Breast epithelium (tissue), 4 donors: ENCODE results near the gene GPC5. TPM values are rescaled to one million over a fixed set of nuclear protein-coding genes. Genes with fewer than 3 reads are reported as not detected.
"Not testable (repeated sequence)": the region's sequence is repeated elsewhere in the genome, so short reads cannot be mapped to it uniquely, and the experiment has no call there.

ENCODE experiments used
- DNase-seq, 2 donors: peaks; one replicate each; pipeline ENCODE4 v3.0.0-alpha.2; 2019; ENCODE audit warnings: low spot score in 2 of 2
- H3K27ac ChIP-seq, 2 donors: fragments of 200-600 bp; sonication (generic) in 1 of 2; one replicate each; pipeline ENCODE4 v1.5.1; 2016 to 2019; ENCODE audit warnings: mild to moderate bottlenecking in 1 of 2
- H3K27me3 ChIP-seq, 2 donors: fragments of 200-600 bp; sonication (generic) in 1 of 2; one replicate each; pipeline versions ENCODE4 v1.5.1 to v1.6.0; 2017 to 2019; ENCODE audit warnings: control low read depth in 1 of 2, mild to moderate bottlenecking in 1 of 2
- H3K36me3 ChIP-seq: fragments of 200-600 bp; one replicate; pipeline ENCODE4 v1.5.1; 2019
- H3K4me1 ChIP-seq, 2 donors: fragments of 200-600 bp; sonication (generic); one replicate each; pipeline ENCODE4 v1.5.1; 2016 to 2019; ENCODE audit warnings: control low read depth in 1 of 2
- H3K4me3 ChIP-seq, 3 donors: fragments of 200-600 bp; sonication (generic); 1 replicate in 2 of 3; 2 replicates in 1 of 3; pipeline ENCODE4 v1.5.1; 2016 to 2019; ENCODE audit warnings: mild to moderate bottlenecking in 3 of 3, moderate library complexity in 2 of 3
- H3K9me3 ChIP-seq, 2 donors: fragments of 200-600 bp; sonication (generic) in 1 of 2; one replicate each; pipeline ENCODE4 v1.5.1; 2016 to 2019; ENCODE audit warnings: control low read depth in 1 of 2
- POLR2A ChIP-seq: fragments of 450-650 bp; IDR thresholded peaks from one replicate; pipeline ENCODE4 v1.6.1; 2016; ENCODE audit warnings: antibody characterized with exemption, mild to moderate bottlenecking, moderate library complexity
- POLR2AphosphoS5 ChIP-seq, 3 donors: sonication (generic); formaldehyde crosslinking; IDR thresholded peaks; one replicate each; pipeline ENCODE4 v1.6.1; 2017; ENCODE audit warnings: antibody characterized with exemption in 3 of 3
- intact Hi-C: fragments of 100-400 bp; cut with DNase I; formaldehyde crosslinking; loops from one replicate; pipeline ENCODE4 v1.15.1; 2023; ENCODE audit warnings: low total_unique reads
- total RNA-seq, 3 donors: library from RNA; depleted of rRNA; stranded (reverse); fragments of >200 nt; gene quantifications; one replicate each; pipeline ENCODE4 v1.1.0, GENCODE V29; 2016
- TF ChIP-seq, protein P1 (sequence below), 3 donors: fragments of 450-650 bp; IDR thresholded peaks; one replicate each; pipeline ENCODE4 v1.5.1; 2016 to 2017; ENCODE audit warnings: antibody characterized with exemption in 3 of 3, mild to moderate bottlenecking in 3 of 3, moderate library complexity in 3 of 3

GPC5 gene
- total RNA-seq, 3 donors from 2014 or later: 0.88 to 0.98 TPM; not detected in 1

DNA sequence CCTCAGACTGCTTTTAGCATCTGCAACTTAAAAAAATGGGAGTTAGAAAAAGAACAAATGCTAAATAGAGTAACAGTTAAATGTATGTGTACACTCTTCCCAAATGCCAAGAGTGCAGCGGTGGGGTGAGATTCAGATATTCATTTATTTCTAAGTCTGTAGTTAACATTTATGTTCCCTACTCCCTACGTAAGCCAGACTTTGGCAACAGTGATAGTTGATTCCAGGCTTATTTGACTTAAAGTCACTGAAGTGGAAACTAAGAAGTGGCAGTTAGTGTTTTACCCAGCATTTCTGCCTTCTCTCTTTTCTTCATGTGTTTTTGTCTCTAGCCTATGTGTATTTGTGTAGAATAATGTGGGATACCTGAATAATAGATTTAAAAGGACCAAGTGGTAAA lies 46.4 kb upstream of the GPC5 start:
- Histone ChIP-seq H3K36me3 (no peaks in the 10 kb centered on the region), H3K27ac (no peak overlapping the region), H3K9me3 (no peaks in the 10 kb centered on the region), H3K4me3 (no peak overlapping the region), H3K27me3 (no peaks in the 10 kb centered on the region), H3K4me1 (peaks cover 0 to 6% of the 10 kb centered on the region in 2 donors)
- DNase-seq: no peak
- TF ChIP-seq POLR2A (no peak), POLR2AphosphoS5 (IDR thresholded peaks at IDR 0.05) (no peak)
- TF ChIP-seq, protein P1, sequence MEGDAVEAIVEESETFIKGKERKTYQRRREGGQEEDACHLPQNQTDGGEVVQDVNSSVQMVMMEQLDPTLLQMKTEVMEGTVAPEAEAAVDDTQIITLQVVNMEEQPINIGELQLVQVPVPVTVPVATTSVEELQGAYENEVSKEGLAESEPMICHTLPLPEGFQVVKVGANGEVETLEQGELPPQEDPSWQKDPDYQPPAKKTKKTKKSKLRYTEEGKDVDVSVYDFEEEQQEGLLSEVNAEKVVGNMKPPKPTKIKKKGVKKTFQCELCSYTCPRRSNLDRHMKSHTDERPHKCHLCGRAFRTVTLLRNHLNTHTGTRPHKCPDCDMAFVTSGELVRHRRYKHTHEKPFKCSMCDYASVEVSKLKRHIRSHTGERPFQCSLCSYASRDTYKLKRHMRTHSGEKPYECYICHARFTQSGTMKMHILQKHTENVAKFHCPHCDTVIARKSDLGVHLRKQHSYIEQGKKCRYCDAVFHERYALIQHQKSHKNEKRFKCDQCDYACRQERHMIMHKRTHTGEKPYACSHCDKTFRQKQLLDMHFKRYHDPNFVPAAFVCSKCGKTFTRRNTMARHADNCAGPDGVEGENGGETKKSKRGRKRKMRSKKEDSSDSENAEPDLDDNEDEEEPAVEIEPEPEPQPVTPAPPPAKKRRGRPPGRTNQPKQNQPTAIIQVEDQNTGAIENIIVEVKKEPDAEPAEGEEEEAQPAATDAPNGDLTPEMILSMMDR (IDR thresholded peaks at IDR 0.05): no peak
- intact Hi-C loops: no loop called here

- H3K27ac ChIP-seq, H3K27me3 ChIP-seq, DNase-seq, intact Hi-C loops, H3K4me3 ChIP-seq, H3K36me3 ChIP-seq, H3K4me1 ChIP-seq, H3K9me3 ChIP-seq: not testable (repeated sequence)
Observed at GRCh38 chr13:91352891-91353290, 45.5 kb upstream of the GPC5 start.

- peaks cover 0 to 6% of the 10 kb centered on the region in 2 donors for H3K4me1 ChIP-seq
- no peak overlapping the region for H3K27ac ChIP-seq
- no peaks in the 10 kb centered on the region for H3K9me3 ChIP-seq
- H3K4me3 ChIP-seq: no peak overlapping the region
- H3K36me3 ChIP-seq: no peaks in the 10 kb centered on the region
- no peaks in the 10 kb centered on the region for H3K27me3 ChIP-seq
- TF ChIP-seq POLR2AphosphoS5 (IDR thresholded peaks at IDR 0.05) (no peak), POLR2A (no peak)
- TF ChIP-seq, protein P1 (IDR thresholded peaks at IDR 0.05): no peak
- intact Hi-C loops: no loop called here
- DNase-seq: no peak
Observed at GRCh38 chr13:91353494-91353893, 44.9 kb upstream of the GPC5 start.

DNA sequence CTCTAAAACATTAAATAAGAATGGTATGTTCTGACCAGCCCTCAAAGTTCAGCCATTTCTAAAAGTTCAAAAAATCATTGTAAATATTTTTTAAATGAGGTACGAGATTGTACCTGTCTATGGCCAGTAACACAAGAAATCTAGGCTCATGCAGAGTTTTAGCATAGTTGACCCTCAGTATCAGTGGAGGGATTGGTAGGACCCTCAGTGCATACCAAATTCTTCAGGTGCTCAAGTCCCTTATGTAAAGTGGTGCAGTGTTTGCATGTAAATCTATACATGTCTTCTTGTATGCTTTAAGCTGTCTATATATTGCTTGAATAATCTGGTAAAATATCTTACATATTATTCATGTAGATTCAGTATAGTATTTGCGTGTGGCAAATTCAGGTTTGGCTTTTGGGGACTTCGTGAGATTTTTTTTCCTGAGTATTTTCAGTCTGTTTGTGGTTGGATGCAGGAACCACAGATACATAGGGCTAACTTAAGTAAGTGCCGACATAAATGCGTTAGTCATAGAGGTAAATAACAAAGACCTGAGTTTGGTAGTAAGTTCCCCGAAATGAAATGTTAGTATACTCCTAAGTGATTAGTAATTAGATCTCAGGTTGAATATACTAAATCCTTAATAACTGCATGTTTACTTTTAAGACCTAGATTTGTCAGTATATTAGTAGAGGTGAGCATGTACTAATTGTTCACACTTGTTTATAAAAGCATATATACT lies 43.2 kb upstream of the GPC5 start:
- Histone ChIP-seq H3K36me3 (no peaks in the 10 kb centered on the region), H3K4me3 (no peak overlapping the region), H3K27me3 (no peaks in the 10 kb centered on the region), H3K9me3 (no peaks in the 10 kb centered on the region), H3K27ac (no peak overlapping the region), H3K4me1 (peaks cover 0 to 6% of the 10 kb centered on the region in 2 donors)
- no peak for DNase-seq
- intact Hi-C loops: no loop called here
- TF ChIP-seq, protein P1 (IDR thresholded peaks at IDR 0.05): no peak
- no peak for TF ChIP-seq POLR2AphosphoS5 (IDR thresholded peaks at IDR 0.05)
- TF ChIP-seq POLR2A: no peak

DNA sequence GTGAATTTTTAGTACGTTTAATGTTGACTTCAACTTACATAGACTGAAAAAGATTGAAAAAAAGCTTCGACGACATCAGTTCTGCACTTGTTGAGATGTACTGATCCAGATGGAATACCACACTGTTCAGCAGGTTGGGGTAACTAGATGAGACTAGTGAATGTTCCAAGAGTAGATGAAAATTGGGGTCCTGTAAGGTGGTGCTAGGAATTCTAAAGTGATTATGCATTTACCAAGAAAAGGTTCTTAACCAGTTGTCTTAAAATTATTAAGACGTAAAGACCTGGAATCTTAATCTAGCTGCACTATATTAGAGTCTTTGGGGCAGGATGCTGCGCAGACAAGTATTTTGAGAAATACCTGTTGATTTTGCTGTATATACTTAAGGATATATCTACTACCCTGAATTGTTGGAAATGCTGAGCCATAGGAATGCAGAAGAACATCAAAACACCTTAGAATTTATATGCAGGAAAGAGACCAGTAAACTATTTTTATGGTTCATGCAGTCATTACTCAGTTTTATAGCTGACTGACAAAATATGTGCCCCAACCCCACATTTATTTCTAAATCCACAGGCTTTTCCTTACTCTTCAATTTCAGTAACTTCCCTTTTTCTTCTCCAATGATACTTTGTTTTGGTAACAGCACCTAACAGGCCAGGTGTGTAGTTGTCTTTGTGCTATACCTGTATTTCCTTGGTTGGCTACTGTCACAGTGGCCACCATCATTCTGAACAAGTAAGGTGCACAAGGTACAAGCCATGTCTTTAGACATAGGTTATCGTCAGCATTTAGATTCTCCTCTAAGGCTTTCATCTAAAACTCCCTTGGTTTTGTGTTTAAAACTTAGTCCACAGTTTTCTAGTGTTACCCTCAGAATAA lies 42.4 kb upstream of the GPC5 start:
- DNase-seq: no peak
- Histone ChIP-seq H3K9me3 (no peaks in the 10 kb centered on the region), H3K27ac (no peak overlapping the region), H3K36me3 (no peaks in the 10 kb centered on the region), H3K27me3 (no peaks in the 10 kb centered on the region), H3K4me3 (no peak overlapping the region), H3K4me1 (peaks cover 0 to under 1% of the 10 kb centered on the region in 2 donors)
- TF ChIP-seq POLR2A (no peak), POLR2AphosphoS5 (IDR thresholded peaks at IDR 0.05) (no peak)
- TF ChIP-seq, protein P1 (IDR thresholded peaks at IDR 0.05): no peak
- intact Hi-C loops: no loop called here
